Aorta (tissue), 5 donors: Measurements from ENCODE around the gene DDX3X. TPM values are rescaled to one million over a fixed set of nuclear protein-coding genes. Genes with fewer than 3 reads are reported as not detected.

ENCODE experiments used
- ATAC-seq: fragments of 200-7000 bp; cut with Tn5 transposase; one replicate; pipeline ENCODE4 v1.9.1; 2022; ENCODE audit warnings: moderate library complexity; ENCODE audit not compliant: low FRiP score
- DNase-seq, 2 donors: peaks; one replicate each; pipeline ENCODE4 v3.0.0-alpha.2; 2020
- H3K27ac ChIP-seq, 2 donors: one replicate each; pipeline ENCODE4 v1.5.1; 2013; ENCODE audit warnings: low read length in 2 of 2, mild to moderate bottlenecking in 2 of 2, moderate library complexity in 2 of 2, control low read depth in 1 of 2, inconsistent platforms in 1 of 2, low read depth in 1 of 2
- H3K27me3 ChIP-seq, 2 donors: one replicate each; pipeline ENCODE4 v1.6.1; 2013; ENCODE audit warnings: control low read depth in 1 of 2, low read length in 1 of 2, mild to moderate bottlenecking in 1 of 2, moderate library complexity in 1 of 2; ENCODE audit not compliant: insufficient read depth in 2 of 2, control insufficient read depth in 1 of 2
- H3K36me3 ChIP-seq, 2 donors: one replicate each; pipeline ENCODE4 v1.6.1; 2013; ENCODE audit warnings: control low read depth in 1 of 2, low read length in 1 of 2, mild to moderate bottlenecking in 1 of 2; ENCODE audit not compliant: insufficient read depth in 2 of 2, control insufficient read depth in 1 of 2
- H3K4me1 ChIP-seq, 2 donors: one replicate each; pipeline ENCODE4 v1.6.1; 2013; ENCODE audit warnings: low read length in 2 of 2, control low read depth in 1 of 2, mild to moderate bottlenecking in 1 of 2, moderate library complexity in 1 of 2; ENCODE audit not compliant: insufficient read depth in 2 of 2, control insufficient read depth in 1 of 2
- H3K4me3 ChIP-seq, 2 donors: one replicate each; pipeline ENCODE4 v1.5.1; 2013; ENCODE audit warnings: low read length in 2 of 2, control low read depth in 1 of 2, mild to moderate bottlenecking in 1 of 2
- H3K9me3 ChIP-seq: one replicate; pipeline ENCODE4 v1.6.1; 2013; ENCODE audit warnings: mild to moderate bottlenecking, low read length; ENCODE audit not compliant: control insufficient read depth
- WGBS, 2 donors: extraction: QIAGEN DNeasy Blood & Tissue Kit; methylation state at CpG; one replicate each; pipeline ENCODE4 v1.1.7; 2013; 5-methylcytosine and 5-hydroxymethylcytosine counted together
- intact Hi-C, 2 donors: fragments of 100-400 bp; cut with DNase I; formaldehyde crosslinking; loops; one replicate each; pipeline versions ENCODE4 v1.14.2 to v1.15.0; 2022
- polyA plus RNA-seq, 2 donors: library from polyadenylated mRNA; stranded (reverse); fragments of 200-250 nt; gene quantifications; one replicate each; pipeline ENCODE4 v1.2.3, GENCODE V29; 2013
- total RNA-seq, 2 donors: library from RNA; stranded (reverse); fragmentation: NEBNext Ultra II Directional; extraction: Animal tissue kit (Norgen Biotek cat#: 25700); gene quantifications; one replicate each; pipeline ENCODE4 v1.2.1, GENCODE V29; 2021
- donor health status: healthy with polysubstance abuse.
- donor health status: Bipolar disorder and iron deficiency.
- donor health status: DM: no; HTN: no; CAD: no.
- donor health status: DM: no; HTN: no; CAD: no.
- donor health status: DM: yes; HTN: yes; CAD: no.

Gene DDX3X
- total and polyA plus RNA-seq, 4 donors: 65.0 to 465 (median 247) TPM

DNA sequence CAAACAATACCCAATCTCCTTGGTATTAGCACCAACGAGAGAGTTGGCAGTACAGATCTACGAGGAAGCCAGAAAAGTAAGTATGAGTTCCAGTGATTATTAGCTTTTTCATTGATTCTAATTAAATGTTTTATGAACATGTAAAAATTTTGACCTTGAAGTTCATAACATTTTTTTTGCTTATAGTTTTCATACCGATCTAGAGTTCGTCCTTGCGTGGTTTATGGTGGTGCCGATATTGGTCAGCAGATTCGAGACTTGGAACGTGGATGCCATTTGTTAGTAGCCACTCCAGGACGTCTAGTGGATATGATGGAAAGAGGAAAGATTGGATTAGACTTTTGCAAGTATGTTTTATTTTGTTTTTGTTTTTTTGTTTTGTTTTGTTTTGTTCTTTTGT is 10.1 kb downstream of the DDX3X start:
- Histone ChIP-seq H3K36me3 (peaks cover 3 to 15% of the 10 kb centered on the region in 2 donors), H3K27ac (no peak overlapping the region), H3K4me3 (no peak overlapping the region), H3K9me3 (no peaks in the 10 kb centered on the region), H3K27me3 (no peaks in the 10 kb centered on the region), H3K4me1 (peaks cover 0 to 3% of the 10 kb centered on the region in 2 donors)
- intact Hi-C loops: no loop called here
- 88 to 90% methylated on average over 9 of the region's 9 CpGs for WGBS, 2 donors
- DNase-seq (no peak), ATAC-seq (no peak)

DNA sequence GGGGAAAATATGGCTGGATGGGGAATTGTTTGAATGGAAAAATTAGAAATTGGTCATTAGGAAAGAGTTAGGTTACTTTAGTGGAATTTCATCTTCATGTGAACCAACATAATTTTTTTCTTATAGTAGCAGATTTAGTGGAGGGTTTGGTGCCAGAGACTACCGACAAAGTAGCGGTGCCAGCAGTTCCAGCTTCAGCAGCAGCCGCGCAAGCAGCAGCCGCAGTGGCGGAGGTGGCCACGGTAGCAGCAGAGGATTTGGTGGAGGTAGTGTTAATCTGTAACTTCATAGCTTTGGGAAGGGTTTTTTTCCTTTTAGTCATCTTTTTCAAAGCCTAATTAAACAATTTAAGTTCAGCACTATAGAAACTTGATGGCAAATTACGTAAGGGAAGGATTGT is 13.2 kb downstream of the DDX3X start:
- no peak for DNase-seq
- intact Hi-C loops: no loop called here
- Histone ChIP-seq H3K9me3 (no peaks in the 10 kb centered on the region), H3K27ac (no peak overlapping the region), H3K36me3 (peaks cover 3 to 13% of the 10 kb centered on the region in 2 donors), H3K4me1 (no peaks in the 10 kb centered on the region), H3K4me3 (no peak overlapping the region), H3K27me3 (no peaks in the 10 kb centered on the region)
- ATAC-seq: no peak
- 93% methylated on average over 8 of the region's 8 CpGs for WGBS, 2 donors

DNA sequence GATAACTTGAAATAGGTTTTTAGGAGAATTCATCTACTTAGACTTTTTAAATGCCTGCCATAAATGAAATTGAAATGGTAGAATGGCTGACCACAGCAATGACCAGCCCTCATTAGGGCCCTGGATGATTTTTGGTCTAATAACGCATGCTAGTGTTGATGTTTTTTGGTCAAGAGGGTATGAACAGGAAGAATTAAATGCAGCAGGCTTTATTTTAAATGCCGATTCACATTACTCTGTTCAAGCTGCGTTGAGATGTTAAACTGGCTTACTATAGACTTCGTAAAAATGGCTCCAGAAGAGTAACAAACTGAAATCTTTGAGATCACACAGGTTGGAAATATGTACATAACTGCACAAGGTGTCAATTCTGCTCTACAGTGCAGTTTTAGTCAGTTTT is 14.6 kb downstream of the DDX3X start:
- intact Hi-C loops: no loop called here
- WGBS, 2 donors: 86 to 91% methylated on average over 4 of the region's 4 CpGs
- Histone ChIP-seq H3K36me3 (peaks cover 3 to 11% of the 10 kb centered on the region in 2 donors), H3K4me3 (no peak overlapping the region), H3K4me1 (no peaks in the 10 kb centered on the region), H3K9me3 (no peaks in the 10 kb centered on the region), H3K27me3 (no peaks in the 10 kb centered on the region), H3K27ac (no peak overlapping the region)
- DNase-seq: no peak
- no peak for ATAC-seq

DNA sequence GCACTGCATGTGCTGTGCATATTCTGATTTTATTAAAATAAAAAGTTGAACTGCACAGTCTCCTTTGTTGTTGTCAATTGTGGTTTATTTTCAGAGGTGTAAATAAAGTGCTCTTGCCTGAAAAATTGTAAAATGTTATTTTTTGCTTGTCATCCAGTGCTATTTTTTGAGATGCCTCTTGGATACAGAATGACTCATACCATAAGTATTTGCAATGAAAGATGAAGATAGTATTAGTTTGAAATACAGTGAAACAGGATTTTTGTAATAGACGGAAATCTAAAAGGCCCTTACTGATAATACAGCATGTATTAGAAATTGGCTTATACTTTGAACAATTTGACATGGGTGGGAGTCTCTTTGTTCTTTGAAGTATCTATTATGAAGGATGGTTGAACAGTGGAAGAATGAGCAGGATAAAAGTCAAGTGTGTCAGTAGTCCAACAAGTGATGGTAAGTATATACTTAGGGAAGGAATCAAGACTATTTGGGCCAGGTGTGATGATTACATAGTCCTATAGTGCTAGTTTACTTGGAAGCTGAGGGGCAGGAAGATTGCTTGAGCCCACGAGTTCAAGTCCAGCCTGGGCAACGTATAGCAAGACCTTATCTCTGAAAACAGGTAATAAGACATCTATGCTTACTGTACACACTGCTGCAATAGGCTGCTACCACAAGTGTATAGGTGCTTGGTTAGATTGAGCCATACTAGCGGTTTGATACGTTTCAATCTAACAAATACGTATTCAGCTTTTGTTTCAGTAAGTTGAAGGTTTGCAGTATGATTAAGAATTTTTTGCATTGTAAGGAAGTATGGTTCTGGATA is 16.4 kb downstream of the DDX3X start:
- Histone ChIP-seq H3K9me3 (no peaks in the 10 kb centered on the region), H3K27me3 (no peaks in the 10 kb centered on the region), H3K27ac (no peak overlapping the region), H3K36me3 (peaks cover 3 to 8% of the 10 kb centered on the region in 2 donors), H3K4me1 (no peaks in the 10 kb centered on the region), H3K4me3 (no peak overlapping the region)
- 61 to 74% methylated on average over 6 of the region's 6 CpGs for WGBS, 2 donors
- no peak for DNase-seq
- no peak for ATAC-seq
- intact Hi-C loops: no loop called here

DNA sequence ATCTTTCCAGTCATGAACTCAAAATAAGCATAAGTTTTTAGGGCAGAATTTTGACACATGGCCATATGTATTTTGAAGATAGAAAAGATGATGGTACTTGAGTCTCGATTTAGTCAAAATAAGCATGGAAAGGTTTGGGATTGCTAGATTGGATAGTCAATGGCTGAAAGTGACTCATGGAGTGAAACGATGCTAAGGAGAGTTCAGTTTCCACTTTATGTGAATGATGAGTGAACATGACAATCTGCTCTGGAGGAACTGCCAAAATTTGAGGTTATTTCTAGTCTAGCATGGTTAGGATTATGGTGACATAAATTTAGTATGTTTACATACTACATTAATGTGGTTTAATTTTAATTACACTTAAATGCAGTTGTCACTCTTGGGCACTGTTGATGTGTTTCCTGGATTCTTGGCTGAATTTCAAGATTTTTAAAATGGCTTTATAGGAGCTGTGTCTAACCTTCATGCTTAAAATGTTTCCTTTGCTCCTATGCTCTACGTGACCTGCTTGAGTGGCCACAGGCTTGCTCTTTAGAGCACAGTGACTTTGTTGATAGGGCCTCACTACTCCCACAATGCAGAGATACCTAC is 17.1 kb downstream of the DDX3X start:
- DNase-seq: no peak
- no peaks in the 10 kb centered on the region for H3K9me3 ChIP-seq
- no peak for ATAC-seq
- peaks cover 0 to 5% of the 10 kb centered on the region in 2 donors for H3K36me3 ChIP-seq
- intact Hi-C loops: no loop called here
- no peaks in the 10 kb centered on the region for H3K4me1 ChIP-seq
- H3K27ac ChIP-seq: no peak overlapping the region
- H3K27me3 ChIP-seq: no peaks in the 10 kb centered on the region
- H3K4me3 ChIP-seq: no peak overlapping the region
- WGBS, 2 donors: 17 to 44% methylated on average over 3 of the region's 3 CpGs

DNA sequence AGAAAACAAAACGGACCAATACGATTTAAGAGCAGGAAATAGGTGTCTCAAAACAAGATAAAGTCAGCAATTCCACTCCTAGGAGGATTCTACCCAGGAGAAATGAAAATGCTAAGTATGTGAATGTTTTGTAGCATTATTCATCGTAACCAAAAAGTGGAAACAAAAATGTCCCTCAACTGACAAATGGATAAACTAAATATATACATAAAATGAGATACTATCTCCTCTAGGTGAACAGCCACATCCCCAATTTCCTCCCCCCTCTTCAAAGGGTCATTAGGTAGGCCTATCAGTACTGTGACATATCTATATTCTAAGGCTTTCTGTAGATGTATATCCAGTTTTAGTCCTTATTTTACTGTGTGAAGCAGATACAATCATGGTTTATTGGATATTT is 18.0 kb downstream of the DDX3X start:
- H3K27me3 ChIP-seq: no peaks in the 10 kb centered on the region
- ATAC-seq (no peak), DNase-seq (no peak)
- no peak overlapping the region for H3K27ac ChIP-seq
- no peaks in the 10 kb centered on the region for H3K4me1 ChIP-seq
- H3K4me3 ChIP-seq: no peak overlapping the region
- intact Hi-C loops: no loop called here
- H3K36me3 ChIP-seq: peaks cover 0 to 5% of the 10 kb centered on the region in 2 donors
- WGBS, 2 donors: 41 to 65% methylated on average over 3 of the region's 3 CpGs
- H3K9me3 ChIP-seq: no peaks in the 10 kb centered on the region

DNA sequence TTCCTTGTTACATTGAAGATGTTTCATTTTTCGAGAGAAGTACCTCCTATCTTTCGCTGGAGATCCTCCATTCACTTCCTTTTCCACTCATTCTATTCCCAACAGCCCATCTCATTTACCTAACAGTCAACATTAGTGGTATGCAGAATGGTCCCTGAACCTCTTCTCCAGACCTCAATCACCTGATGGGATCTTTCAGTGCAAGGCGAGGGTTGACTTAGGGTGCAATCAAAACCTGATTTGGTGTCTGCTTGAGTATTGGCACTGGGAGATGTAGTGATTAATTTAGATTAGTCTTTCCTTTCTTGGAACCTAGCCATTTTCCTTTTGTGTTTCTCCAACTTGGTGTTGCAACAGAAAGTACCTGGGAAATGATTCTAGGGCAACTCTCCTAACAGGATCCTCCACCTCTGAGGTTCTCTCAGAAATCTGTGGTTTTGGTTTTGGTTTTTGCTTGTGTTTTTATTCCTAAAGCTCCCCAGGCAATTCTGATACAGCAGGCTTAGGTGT is 18.4 kb downstream of the DDX3X start:
- no peak overlapping the region for H3K4me3 ChIP-seq
- WGBS, 2 donors: 81 to 85% methylated on average over 3 of the region's 3 CpGs
- H3K4me1 ChIP-seq: no peaks in the 10 kb centered on the region
- H3K36me3 ChIP-seq: peaks cover 0 to 5% of the 10 kb centered on the region in 2 donors
- H3K9me3 ChIP-seq: no peaks in the 10 kb centered on the region
- no peak for DNase-seq
- no peak for ATAC-seq
- H3K27me3 ChIP-seq: no peaks in the 10 kb centered on the region
- intact Hi-C loops: no loop called here
- no peak overlapping the region for H3K27ac ChIP-seq

DNA sequence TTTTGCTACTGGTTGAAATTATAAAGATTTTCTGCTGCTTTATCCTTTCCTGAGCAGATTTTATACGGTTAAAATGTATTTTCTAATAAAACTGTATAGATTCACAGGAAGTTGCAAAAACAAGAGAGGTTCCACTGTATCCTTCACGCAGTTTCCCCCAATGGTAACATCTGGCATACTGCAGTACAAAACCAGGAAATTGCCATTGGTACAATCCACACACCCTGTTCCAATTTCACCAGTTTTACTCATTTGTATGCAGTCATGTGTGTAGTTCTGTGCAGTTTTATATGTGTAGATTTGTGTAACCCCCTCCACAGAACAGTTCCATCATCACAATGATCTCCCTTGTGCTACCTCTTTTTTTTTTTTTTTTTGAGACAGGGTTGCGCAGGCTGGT is 20.0 kb downstream of the DDX3X start:
- 90 to 93% methylated on average over 3 of the region's 3 CpGs for WGBS, 2 donors
- no peaks in the 10 kb centered on the region for H3K9me3 ChIP-seq
- ATAC-seq: no peak
- DNase-seq: no peak
- no peak overlapping the region for H3K27ac ChIP-seq
- H3K4me3 ChIP-seq: no peak overlapping the region
- H3K27me3 ChIP-seq: no peaks in the 10 kb centered on the region
- intact Hi-C loops: no loop called here
- no peaks in the 10 kb centered on the region for H3K4me1 ChIP-seq
- no peaks in the 10 kb centered on the region for H3K36me3 ChIP-seq

DNA sequence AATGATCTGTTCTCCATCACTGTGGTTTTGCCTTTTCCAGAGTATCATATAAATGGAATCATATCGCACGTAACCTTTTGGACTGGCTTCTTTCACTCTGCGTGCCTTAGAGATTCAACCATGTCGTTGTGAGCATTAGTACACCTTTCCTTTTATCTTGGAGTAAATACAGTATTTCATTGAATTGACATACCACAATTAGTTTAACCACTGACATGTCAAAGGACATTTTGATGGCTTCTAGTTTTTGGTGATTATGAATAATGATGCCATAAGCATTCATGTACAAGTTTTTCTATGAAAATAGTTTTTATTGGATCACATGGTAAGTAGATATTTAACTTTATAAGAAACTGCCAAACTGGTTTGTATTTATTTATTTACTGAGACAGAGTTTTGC is 35.2 kb downstream of the DDX3X start:
- DNase-seq (no peak), ATAC-seq (no peak)
- Histone ChIP-seq H3K36me3 (no peaks in the 10 kb centered on the region), H3K27ac (no peak overlapping the region), H3K4me1 (no peaks in the 10 kb centered on the region), H3K27me3 (no peaks in the 10 kb centered on the region), H3K9me3 (no peaks in the 10 kb centered on the region), H3K4me3 (no peak overlapping the region)
- WGBS, 2 donors: 96 to 98% methylated on average over 4 of the region's 4 CpGs
- intact Hi-C loops: no loop called here
